ENCODE data around the gene PCSK6.

DNA sequence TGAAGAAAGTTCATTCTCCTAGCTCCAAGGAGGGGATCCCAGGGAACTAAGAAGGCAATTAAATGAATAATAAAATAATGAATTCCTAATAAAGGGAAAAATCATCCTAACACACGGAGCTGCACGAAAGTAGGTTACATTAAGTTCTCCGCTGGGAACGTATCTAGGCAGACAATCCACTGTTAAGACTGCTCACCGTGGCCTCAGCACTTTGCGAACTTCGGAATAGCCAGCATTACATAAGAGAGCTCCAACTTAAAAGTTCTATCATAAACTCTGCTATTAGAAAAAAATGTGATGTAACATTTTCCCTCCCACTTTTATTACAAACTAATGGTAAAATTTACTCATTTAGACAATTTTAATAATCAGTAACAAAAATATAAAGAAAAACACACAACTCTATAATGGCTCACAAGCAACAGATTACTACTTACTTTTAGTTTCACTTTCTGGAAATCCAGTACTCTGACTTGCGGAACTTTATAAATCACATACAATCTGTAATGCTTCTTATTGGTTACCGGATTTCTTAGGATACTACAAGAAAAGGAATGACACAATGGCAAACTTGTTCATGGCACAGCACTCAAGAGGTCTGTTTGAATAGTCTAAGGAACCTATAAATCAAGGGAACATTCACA lies 202.9 kb downstream of the PCSK6 start:
- TF ChIP-seq, protein P1, sequence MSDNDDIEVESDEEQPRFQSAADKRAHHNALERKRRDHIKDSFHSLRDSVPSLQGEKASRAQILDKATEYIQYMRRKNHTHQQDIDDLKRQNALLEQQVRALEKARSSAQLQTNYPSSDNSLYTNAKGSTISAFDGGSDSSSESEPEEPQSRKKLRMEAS (CRISPR knock-in tag; IDR thresholded peaks at IDR 0.05) = no peak
- no peak for TF ChIP-seq FOXP1 (CRISPR knock-in tag; IDR thresholded peaks at IDR 0.05; ENCODE audit: borderline replicate concordance)
- TF ChIP-seq NR2C2 (CRISPR knock-in tag; IDR thresholded peaks at IDR 0.05) = no peak
